ENCODE measurements around the gene TRPM3.

TRPM3 gene

DNA sequence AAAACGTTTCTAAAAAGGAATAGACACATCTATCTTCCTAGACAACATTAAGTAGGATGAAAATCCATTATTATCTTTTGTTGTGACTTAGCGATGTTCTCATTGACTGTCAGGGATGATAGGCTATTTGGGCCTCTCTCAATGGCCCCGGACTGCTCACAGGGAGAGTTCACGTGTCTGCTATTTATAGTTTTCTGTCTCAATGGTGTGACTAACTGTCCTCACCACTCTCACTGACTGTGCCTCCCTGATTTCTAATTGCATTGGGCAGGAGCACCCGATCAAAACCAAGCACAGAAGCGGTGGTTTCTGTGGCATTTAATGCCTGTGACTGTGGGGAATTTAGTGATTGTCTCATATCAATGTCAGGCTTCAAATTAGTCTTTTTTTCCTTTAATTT is 420.3 kb downstream of the TRPM3 start:
- Histone ChIP-seq H3K9ac (ENCODE audit: insufficient read length, low read depth) (no peak overlapping the region), H3K4me1 (ENCODE audit: insufficient read depth, insufficient read length) (no peaks in the 10 kb centered on the region), H3K36me3 (ENCODE audit: insufficient read depth, insufficient read length, low read length) (no peaks in the 10 kb centered on the region), H3K9me3 (ENCODE audit: insufficient read depth, low read length) (no peaks in the 10 kb centered on the region), H3K27me3 (ENCODE audit: insufficient read depth, insufficient read length) (no peaks in the 10 kb centered on the region), H3K4me3 (ENCODE audit: insufficient read length, low read depth) (no peak overlapping the region)
- no peak for DNase-seq (ENCODE audit: low read depth, low spot score)
- no peak for TF ChIP-seq ZNF274 (IDR thresholded peaks at IDR 0.05; ENCODE audit: low read depth, low read length)
- no peak for TF ChIP-seq YY1 (IDR thresholded peaks at IDR 0.05; ENCODE audit: insufficient read depth, insufficient read length)
- TF ChIP-seq SUZ12 (IDR thresholded peaks at IDR 0.05; ENCODE audit: extremely low read depth, insufficient read depth, insufficient read length): no peak

DNA sequence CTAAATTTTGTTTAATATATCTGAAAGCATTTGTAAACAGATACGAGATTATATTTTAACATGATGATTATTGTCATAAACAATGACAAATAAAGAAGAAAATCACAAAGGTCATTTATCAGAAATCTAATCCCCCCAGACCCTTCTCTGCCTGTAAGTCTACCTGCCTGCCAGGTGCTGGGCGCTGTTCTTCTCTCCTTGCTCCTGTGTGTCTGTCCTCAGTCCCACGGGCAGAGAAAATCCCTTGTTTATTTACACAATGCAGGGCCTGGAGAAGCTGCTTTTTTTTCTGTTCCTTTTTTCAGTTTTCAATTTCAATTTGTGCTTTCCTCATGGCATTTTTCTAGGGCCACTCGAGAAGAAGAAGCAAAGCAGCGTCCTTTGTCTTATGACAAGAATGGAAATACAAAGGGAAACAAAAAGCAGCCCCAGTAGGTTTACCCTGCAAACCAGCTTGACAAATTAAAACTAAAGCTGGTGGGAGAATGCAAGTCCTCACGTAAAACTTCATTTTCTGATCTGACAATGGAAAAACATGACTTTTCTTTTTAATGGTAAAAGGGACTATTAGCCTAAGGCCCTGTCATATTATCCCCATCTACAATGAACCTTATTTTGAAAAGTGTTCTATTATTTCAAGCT is 424.6 kb downstream of the TRPM3 start:
- DNase-seq (ENCODE audit: low read depth, low spot score): no peak
- Histone ChIP-seq H3K9ac (ENCODE audit: insufficient read length, low read depth) (no peak overlapping the region), H3K4me1 (ENCODE audit: insufficient read depth, insufficient read length) (no peaks in the 10 kb centered on the region)

DNA sequence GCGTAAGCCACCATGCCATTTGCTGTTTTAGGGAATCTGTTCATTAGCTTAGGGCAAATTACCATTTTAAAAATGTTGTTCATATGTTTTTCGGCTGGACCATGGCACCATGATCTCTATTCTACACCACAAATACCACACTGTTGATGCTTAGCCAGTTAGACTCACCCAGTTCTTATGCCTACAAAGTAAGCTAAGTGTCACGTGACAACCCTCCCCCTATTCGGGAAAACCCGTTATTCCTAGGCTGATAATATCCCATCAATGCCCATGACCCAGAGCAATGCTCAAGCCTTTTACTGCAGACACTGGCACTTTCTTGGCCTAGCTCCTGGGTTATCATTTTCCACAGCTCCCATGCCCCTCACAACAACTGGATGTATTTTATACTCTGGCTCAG is 426.7 kb downstream of the TRPM3 start:
- TF ChIP-seq ZNF274 (IDR thresholded peaks at IDR 0.05; ENCODE audit: low read depth, low read length) (no peak), YY1 (IDR thresholded peaks at IDR 0.05; ENCODE audit: insufficient read depth, insufficient read length) (no peak), SUZ12 (IDR thresholded peaks at IDR 0.05; ENCODE audit: extremely low read depth, insufficient read depth, insufficient read length) (no peak)
- H3K9ac ChIP-seq (ENCODE audit: insufficient read length, low read depth): no peak overlapping the region
- no peak overlapping the region for H3K4me3 ChIP-seq (ENCODE audit: insufficient read length, low read depth)
- H3K27me3 ChIP-seq (ENCODE audit: insufficient read depth, insufficient read length): no peaks in the 10 kb centered on the region
- no peak for DNase-seq (ENCODE audit: low read depth, low spot score)
- no peaks in the 10 kb centered on the region for H3K36me3 ChIP-seq (ENCODE audit: insufficient read depth, insufficient read length, low read length)
- H3K9me3 ChIP-seq (ENCODE audit: insufficient read depth, low read length): no peaks in the 10 kb centered on the region
- H3K4me1 ChIP-seq (ENCODE audit: insufficient read depth, insufficient read length): no peaks in the 10 kb centered on the region

More for the DNA sequence above, 424.6 kb downstream of the TRPM3 start:
- TF ChIP-seq YY1 (IDR thresholded peaks at IDR 0.05; ENCODE audit: insufficient read depth, insufficient read length) (no peak), SUZ12 (IDR thresholded peaks at IDR 0.05; ENCODE audit: extremely low read depth, insufficient read depth, insufficient read length) (no peak), ZNF274 (IDR thresholded peaks at IDR 0.05; ENCODE audit: low read depth, low read length) (no peak)
- Histone ChIP-seq H3K36me3 (ENCODE audit: insufficient read depth, insufficient read length, low read length) (no peaks in the 10 kb centered on the region), H3K4me3 (ENCODE audit: insufficient read length, low read depth) (no peak overlapping the region), H3K27me3 (ENCODE audit: insufficient read depth, insufficient read length) (no peaks in the 10 kb centered on the region), H3K9me3 (ENCODE audit: insufficient read depth, low read length) (no peaks in the 10 kb centered on the region)

DNA sequence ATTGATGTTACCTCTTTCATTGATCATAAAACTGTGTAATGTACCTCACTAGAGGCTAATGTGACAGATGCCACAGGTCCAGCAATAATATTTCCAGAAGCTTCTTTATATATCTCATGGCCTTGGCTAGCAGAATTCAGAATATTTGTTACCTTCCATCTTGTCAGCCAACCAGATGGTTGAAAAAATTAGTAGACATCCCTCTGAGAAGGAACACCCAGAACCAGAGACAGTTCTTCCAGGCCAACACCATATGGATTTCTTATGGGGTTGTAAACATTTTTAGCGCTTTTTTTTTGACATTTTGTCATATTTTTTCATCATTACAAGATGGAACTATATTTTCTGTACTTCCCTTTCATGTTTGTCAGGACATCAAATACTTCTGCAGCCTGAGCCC is 428.2 kb downstream of the TRPM3 start:
- Histone ChIP-seq H3K4me3 (ENCODE audit: insufficient read length, low read depth) (no peak overlapping the region), H3K9me3 (ENCODE audit: insufficient read depth, low read length) (no peaks in the 10 kb centered on the region), H3K4me1 (ENCODE audit: insufficient read depth, insufficient read length) (no peaks in the 10 kb centered on the region), H3K36me3 (ENCODE audit: insufficient read depth, insufficient read length, low read length) (no peaks in the 10 kb centered on the region), H3K27me3 (ENCODE audit: insufficient read depth, insufficient read length) (no peaks in the 10 kb centered on the region), H3K9ac (ENCODE audit: insufficient read length, low read depth) (no peak overlapping the region)
- no peak for TF ChIP-seq ZNF274 (IDR thresholded peaks at IDR 0.05; ENCODE audit: low read depth, low read length)
- TF ChIP-seq SUZ12 (IDR thresholded peaks at IDR 0.05; ENCODE audit: extremely low read depth, insufficient read depth, insufficient read length): no peak
- no peak for TF ChIP-seq YY1 (IDR thresholded peaks at IDR 0.05; ENCODE audit: insufficient read depth, insufficient read length)
- DNase-seq (ENCODE audit: low read depth, low spot score): no peak

DNA sequence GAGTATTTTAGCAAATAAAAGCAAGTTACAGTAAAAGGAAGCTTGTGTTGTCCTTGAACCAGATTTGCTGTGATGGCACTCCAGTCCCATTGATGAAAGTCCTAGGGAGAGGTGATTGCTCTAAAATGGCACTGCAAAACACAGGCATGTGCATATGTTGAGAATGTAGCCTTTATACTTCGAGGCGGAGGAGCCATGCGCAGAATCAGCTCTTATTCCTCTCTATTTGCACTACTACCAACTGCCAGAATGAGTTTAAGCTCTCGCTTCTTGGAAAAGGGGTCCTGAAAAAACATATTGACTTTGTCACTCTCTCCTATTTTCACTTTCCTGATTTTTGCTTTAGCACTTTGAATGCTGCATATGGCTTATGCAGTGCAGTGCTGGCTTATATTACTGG is 429.0 kb downstream of the TRPM3 start:
- Histone ChIP-seq H3K4me1 (ENCODE audit: insufficient read depth, insufficient read length) (no peaks in the 10 kb centered on the region), H3K36me3 (ENCODE audit: insufficient read depth, insufficient read length, low read length) (no peaks in the 10 kb centered on the region), H3K4me3 (ENCODE audit: insufficient read length, low read depth) (no peak overlapping the region), H3K27me3 (ENCODE audit: insufficient read depth, insufficient read length) (no peaks in the 10 kb centered on the region), H3K9me3 (ENCODE audit: insufficient read depth, low read length) (no peaks in the 10 kb centered on the region), H3K9ac (ENCODE audit: insufficient read length, low read depth) (no peak overlapping the region)
- TF ChIP-seq SUZ12 (IDR thresholded peaks at IDR 0.05; ENCODE audit: extremely low read depth, insufficient read depth, insufficient read length) (no peak), ZNF274 (IDR thresholded peaks at IDR 0.05; ENCODE audit: low read depth, low read length) (no peak)
- no peak for DNase-seq (ENCODE audit: low read depth, low spot score)

DNA sequence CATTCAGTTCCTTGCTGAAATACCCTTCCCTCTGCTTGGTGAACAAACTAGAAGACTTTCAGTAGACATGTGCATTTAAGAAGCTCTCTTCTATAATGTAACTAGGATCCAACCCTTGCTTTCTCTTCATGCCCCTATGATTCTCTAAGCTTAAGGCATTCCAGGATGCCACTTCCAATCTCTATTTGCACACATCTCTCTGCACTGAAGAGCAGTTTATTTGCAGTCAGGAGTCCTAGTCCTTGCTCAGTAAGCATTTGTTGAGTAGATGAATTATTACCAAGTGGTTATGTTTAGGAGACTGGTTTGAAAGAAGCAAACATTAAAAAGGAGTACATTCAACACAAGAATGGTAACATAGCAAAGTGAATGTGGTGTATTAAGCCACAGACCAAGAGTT is 432.7 kb downstream of the TRPM3 start:
- H3K9ac ChIP-seq (ENCODE audit: insufficient read length, low read depth): no peak overlapping the region
- H3K27me3 ChIP-seq (ENCODE audit: insufficient read depth, insufficient read length): no peaks in the 10 kb centered on the region
- TF ChIP-seq ZNF274 (IDR thresholded peaks at IDR 0.05; ENCODE audit: low read depth, low read length) (no peak), YY1 (IDR thresholded peaks at IDR 0.05; ENCODE audit: insufficient read depth, insufficient read length) (no peak), SUZ12 (IDR thresholded peaks at IDR 0.05; ENCODE audit: extremely low read depth, insufficient read depth, insufficient read length) (no peak)
- H3K4me3 ChIP-seq (ENCODE audit: insufficient read length, low read depth): no peak overlapping the region
- no peak for DNase-seq (ENCODE audit: low read depth, low spot score)
- no peaks in the 10 kb centered on the region for H3K4me1 ChIP-seq (ENCODE audit: insufficient read depth, insufficient read length)
- no peaks in the 10 kb centered on the region for H3K9me3 ChIP-seq (ENCODE audit: insufficient read depth, low read length)
- H3K36me3 ChIP-seq (ENCODE audit: insufficient read depth, insufficient read length, low read length): no peaks in the 10 kb centered on the region

DNA sequence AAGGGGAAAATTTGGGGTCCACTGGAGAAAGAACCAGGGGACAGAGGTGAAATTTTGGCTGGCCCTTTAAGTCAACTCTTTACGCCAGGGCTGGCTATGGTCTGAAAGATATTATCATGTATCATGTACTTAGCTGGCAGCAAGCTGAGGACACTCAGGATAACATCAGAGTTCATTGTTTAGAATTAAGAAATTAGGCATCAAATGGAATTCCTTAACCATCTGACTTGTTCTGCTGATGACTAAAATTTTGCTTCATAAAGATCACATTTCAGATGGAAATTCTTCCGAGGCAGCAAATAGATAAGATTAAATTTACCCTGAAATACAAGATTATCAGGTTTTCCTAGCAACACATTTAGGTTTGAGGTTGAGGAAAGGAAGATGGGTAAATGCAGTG is 437.6 kb downstream of the TRPM3 start:
- Histone ChIP-seq H3K4me1 (ENCODE audit: insufficient read depth, insufficient read length) (no peaks in the 10 kb centered on the region), H3K9me3 (ENCODE audit: insufficient read depth, low read length) (no peaks in the 10 kb centered on the region), H3K4me3 (ENCODE audit: insufficient read length, low read depth) (no peak overlapping the region), H3K27me3 (ENCODE audit: insufficient read depth, insufficient read length) (no peaks in the 10 kb centered on the region), H3K36me3 (ENCODE audit: insufficient read depth, insufficient read length, low read length) (no peaks in the 10 kb centered on the region), H3K9ac (ENCODE audit: insufficient read length, low read depth) (no peak overlapping the region)
- DNase-seq (ENCODE audit: low read depth, low spot score): no peak
- no peak for TF ChIP-seq ZNF274 (IDR thresholded peaks at IDR 0.05; ENCODE audit: low read depth, low read length)
- TF ChIP-seq YY1 (IDR thresholded peaks at IDR 0.05; ENCODE audit: insufficient read depth, insufficient read length): no peak

All from NT2/D1 (cell line).